ENCODE data around the gene SLF2.

SLF2 gene, protein sequence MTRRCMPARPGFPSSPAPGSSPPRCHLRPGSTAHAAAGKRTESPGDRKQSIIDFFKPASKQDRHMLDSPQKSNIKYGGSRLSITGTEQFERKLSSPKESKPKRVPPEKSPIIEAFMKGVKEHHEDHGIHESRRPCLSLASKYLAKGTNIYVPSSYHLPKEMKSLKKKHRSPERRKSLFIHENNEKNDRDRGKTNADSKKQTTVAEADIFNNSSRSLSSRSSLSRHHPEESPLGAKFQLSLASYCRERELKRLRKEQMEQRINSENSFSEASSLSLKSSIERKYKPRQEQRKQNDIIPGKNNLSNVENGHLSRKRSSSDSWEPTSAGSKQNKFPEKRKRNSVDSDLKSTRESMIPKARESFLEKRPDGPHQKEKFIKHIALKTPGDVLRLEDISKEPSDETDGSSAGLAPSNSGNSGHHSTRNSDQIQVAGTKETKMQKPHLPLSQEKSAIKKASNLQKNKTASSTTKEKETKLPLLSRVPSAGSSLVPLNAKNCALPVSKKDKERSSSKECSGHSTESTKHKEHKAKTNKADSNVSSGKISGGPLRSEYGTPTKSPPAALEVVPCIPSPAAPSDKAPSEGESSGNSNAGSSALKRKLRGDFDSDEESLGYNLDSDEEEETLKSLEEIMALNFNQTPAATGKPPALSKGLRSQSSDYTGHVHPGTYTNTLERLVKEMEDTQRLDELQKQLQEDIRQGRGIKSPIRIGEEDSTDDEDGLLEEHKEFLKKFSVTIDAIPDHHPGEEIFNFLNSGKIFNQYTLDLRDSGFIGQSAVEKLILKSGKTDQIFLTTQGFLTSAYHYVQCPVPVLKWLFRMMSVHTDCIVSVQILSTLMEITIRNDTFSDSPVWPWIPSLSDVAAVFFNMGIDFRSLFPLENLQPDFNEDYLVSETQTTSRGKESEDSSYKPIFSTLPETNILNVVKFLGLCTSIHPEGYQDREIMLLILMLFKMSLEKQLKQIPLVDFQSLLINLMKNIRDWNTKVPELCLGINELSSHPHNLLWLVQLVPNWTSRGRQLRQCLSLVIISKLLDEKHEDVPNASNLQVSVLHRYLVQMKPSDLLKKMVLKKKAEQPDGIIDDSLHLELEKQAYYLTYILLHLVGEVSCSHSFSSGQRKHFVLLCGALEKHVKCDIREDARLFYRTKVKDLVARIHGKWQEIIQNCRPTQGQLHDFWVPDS

DNA sequence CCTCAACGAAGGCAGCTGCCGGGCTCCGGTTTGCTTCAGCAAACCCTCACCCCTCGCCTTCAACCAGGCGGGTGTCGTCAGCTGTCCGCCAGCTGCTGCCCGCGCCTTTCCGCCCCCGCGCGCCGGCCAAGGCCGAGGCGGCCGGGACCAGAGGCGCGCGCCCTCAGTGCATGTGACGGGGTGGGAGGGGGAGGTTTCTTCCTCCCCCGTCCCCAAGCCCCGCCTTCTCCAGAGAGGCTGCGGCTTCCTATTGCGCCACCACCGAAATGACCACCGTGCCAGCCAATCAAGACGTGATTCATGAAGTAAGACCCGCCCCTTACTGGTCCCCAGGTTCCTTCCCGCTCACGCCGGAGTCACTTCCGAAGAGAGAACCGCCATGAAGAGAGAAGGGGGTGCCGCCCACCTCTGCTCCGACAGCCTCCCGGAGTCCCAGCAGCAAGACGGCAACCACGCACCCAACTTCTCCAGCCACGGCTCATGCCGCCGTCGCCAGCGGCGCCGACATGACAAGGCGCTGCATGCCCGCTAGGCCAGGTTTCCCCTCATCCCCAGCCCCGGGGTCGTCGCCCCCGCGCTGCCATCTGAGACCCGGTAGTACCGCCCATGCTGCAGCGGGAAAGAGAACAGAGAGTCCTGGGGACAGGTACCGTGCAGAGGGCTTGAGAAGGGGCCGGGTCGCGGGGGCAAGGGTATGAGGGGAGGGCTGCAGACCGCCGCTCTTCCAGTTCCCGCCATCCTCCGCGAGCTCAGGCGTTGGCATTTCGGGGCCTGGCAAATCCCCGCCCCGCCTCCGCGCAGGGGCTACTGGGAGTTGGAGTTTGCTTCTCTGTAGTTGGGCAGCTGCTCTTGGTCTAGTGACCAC is at the start of gene SLF2:
TSS of gene SLF2 (plus strand) at position 359 of the 865 bp plus-strand sequence. CDS start at position 507, 148 bp downstream.
- peak; percentile 86 for DNase-seq

DNA sequence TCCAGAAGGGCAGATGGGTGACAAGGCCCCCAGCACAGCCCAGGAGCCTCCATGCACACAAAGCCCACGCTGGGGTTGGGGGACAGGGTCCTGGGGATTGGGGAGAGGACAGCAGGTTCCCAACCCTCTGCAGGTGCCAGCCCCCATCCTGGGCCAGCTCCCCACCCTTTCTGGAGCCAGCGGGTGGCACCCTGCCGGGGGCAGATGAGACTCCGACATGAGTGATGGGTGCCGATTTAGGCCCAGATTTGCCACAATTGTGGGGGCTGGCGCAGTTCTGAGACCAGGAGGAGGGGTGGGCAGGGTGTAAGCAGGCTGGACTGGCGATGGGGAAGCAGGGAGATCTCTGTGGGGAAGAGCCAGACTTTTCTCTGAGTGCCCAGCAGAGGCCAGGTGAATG is 49.3 kb upstream of the SLF2 start:
- DNase-seq, result no peak

DNA sequence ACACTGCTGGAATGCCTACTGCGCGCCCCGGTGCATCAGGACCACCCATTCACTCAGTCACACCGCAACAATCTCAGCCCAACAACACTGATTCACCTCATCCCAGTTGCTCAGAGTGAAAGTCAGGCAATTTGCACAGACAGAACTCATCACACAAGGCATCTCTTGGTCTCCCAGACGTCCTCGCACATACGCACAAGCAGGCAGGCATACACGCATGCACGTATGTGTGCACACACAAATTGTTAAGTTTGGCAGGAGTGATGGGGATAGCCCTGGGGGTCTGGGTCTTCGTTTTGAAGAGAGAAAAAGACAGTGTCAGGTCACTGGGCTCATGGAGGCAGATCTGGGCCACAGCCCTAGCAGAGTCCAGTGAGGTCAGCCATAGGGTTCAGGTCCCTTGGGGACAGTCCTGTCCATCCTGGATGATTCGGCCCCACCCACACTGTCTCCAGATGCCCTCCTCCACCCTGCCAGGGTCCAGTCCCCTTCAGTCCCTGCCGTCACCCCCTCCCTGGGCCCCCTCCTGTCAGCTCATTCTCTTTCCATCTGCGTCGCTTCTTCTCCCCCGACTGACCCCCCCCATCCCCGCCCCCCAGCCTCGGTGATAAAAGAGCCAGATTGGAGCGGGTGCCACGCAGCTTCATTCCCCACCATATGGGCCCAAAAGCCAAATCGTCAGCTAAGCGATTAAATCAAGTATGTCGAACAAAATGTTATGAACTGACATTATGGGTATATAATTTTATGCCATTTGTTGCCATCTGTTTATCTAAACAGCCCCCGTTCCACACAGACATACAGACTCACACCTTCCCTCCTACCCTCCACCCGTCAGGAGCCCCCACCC is 48.5 kb upstream of the SLF2 start:
- no peak for DNase-seq

DNA sequence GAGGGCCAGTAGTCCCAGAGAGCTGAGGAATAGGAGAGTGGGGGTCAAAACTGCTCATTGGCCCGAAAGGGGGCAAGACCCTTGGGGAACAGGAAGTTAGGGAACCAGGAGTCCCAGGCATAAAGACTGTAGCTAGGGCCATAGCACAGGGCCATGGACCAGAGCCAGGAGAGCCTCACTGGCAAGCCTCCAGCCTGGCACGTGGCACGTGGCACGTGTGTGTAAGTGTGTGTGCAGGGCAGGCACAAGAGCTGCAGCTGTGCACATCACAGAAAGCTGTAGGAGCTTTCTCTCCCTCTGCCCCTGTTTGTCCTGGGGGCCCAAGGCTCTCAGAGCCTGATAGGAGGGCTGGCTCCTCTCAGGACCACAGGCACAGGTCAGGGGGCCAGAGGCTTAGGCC is 47.8 kb upstream of the SLF2 start:
- DNase-seq, result no peak

DNA sequence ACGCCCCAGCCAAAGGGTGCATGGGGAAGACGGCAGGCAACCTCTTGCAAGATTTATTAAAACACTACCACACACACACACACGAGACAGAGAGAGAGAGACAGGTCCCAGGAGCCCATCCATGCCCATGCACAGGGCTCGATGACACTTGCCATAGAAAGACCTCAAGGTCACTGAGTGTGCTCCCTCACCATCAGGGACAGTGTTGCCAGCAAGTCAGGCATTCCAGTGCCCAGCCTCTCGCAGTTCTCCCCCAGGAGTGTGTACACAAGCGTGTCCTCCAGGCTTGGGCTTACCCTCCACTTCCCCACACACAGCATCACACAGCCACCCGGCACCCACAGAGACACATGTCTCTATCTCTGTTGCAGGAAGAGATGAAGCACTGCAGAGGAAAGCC is 46.8 kb upstream of the SLF2 start:
- DNase-seq, result no peak

DNA sequence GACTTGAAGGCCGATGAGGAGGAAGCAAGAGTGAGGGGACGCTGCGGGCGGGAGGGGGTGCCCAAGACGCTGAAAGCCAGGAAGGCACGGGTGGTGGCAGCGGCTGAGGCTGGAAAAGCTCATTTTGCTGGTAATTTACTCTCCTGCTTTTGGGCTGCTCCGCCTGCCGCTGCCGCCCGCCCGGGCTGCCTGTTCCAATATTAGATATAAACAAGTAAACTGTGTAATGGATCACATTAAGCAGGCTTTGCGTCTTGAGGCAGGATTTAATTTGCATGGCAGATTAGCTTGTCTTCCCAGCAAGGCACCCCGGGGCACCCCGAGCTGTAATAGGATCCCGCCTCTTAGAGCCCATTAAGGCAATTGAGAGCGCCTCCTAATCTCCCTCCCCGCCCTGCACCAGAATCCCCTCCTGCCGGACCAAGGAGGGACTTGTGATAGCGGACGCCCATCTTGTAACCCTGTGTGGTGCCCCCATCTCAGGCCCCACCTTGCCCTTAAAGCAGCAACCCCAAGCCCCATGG is 46.1 kb upstream of the SLF2 start:
- DNase-seq, result no peak

DNA sequence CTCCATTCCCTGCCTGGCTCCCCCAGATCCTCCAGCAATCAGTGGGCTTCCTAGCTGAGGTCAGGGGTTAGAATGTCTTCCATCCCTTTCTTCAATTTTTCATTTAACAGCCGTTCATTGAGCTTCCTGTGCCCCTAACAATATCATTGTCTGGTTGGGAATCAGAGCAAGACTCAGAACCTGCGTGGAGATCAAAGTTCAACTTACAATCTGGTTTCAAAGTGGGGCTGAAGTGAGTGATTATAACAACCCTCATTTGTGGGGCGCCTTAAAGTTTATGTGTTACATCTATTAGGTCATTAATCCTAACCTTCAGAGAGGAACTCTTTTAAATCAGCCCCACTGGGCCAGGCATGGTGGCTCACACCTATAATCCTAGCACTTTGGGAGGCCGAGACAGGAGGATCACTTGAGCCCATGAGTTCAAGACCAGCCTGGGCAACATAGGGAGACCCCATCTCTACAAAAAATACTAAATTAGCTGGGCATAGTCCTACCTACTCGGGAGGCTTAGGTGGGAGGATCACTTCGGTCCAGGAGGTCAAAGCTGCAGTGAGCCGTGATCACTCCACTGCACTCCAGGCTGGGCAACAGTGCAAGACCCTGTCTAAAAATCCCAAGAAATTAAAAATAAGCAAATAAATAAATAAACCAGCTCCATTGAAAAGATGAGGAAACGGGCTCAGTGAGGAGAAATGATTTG is 45.4 kb upstream of the SLF2 start:
- DNase-seq, result no peak

DNA sequence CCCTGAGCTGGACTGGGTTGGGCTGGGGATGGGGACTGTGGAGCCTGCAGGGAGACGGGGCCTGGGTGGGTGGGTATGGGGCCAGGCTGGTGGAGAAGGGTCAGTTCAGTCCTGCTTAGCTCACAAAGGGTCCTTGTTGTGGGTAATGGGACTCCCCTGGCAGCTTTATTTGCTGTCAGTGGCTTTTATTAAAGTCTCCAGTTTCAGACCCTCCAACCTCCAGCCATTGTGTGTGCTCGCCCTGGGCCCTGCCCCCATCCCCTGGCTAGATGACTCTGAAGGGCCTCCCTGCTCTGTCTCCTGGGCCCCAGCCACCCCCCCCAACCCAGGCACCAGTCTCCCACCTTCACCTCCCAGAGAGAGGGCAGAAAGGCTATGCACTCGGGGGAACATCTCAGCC is 44.4 kb upstream of the SLF2 start:
- no peak for DNase-seq

DNA sequence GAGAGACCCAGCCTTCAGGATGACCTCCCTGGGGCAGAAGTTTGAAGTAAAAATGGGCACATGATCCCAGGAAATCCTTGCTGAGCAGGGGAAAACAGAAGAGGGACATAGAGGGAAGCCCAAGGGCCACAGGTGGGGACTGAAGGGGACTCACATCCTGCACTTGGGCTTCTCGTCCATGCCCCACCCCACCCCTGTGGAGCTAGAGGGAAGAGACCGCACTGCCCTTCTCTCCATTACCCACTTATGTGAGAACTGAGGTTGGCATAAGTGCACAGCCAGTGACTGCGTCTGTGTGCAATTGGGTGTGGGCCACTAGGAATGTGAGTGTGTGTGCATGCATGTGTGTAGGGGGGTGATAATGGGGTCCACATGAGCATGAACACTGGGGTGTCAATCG is 43.4 kb upstream of the SLF2 start:
- DNase-seq, result no peak

DNA sequence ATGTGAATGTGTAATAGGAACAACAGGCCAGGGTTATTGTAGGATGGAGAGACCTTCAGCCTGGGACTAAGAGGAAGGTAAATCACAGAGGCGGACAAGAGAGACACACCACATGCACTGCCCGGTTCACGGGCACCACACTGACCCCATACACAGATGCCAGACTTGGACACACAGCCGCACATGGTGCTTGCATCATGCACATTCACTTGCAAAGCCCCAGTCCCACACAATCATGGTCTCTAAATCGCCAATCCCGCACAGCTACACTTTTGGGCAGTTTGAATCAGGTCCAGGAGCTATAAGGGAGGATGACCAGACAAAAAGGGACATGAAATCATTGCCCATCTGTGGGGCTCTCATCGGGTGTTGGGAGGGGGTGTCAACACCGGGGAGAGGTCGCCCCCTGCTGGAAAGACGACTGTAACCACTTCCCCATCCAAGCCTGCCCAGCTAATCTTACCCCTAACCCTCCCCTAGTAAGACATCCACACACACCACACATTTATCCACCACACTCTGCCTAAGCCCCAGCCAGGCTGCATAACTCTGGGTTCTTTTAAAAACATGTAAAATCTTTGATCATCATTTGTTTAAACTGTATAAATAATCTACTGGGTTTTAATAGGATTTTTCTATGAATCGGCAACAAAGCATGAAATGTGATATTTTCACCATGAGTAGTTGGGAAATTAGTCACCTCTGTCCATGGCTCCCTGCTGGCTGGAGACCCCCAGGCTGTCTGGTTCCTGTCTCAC is 40.5 kb upstream of the SLF2 start:
- DNase-seq, result peak; percentile 24

DNA sequence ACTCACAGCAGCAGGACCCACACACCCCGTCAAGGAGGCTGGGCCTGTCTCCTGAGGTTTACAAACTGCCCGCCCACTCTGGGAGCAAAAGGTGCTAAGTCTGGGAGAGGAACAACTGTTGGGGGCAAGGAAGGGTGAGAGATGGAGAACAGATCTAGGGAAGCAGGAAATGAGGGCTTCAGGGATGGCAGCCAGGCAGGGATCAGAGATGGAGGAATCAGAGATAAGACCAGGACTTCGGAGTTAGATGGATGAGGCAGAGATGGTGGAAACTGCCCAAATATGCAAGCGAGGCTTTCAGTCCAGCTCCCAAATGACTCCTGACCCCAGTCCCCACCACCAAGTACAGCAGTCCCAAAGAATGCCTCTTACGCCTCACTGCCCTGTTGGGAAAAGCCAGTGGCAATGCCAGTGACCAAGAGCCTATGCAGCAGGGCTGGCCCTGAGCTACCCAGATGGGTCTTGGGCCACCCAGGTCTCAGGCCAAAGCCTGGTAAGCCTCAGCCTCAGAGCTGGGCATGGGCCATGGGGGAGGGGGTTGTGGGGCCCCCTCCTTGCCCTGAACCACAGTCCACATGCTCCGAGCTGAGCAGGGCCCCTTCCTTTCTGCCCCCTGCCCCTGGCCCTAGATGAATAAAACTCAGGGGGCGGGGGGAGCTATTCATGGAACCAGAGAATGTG is 39.5 kb upstream of the SLF2 start:
- DNase-seq, result no peak

DNA sequence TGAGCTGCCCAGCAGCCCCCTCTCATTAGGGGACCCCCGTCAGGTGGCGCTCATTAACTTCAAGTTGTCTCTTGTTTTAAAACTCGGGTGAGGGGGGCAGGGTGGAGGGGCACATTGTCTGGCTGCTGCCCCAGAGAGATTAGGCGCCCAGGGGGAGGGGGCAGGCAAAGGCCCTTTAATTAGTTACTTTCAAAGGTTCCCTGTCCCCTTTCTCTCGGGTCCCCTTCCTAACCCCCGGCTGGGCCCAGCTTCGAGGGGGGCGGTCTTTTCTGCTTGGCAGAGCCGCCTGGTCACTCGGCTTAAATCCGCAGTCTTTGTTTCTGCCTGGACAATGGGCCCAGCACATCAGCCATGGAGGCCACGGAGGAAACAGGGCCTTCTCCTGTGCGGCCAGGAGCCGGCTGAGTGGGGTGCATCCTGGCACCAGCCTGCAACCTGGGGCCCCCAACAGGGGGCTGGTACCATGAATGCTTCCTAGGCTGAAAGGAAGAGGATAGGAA is 38.9 kb upstream of the SLF2 start:
- no peak for DNase-seq

DNA sequence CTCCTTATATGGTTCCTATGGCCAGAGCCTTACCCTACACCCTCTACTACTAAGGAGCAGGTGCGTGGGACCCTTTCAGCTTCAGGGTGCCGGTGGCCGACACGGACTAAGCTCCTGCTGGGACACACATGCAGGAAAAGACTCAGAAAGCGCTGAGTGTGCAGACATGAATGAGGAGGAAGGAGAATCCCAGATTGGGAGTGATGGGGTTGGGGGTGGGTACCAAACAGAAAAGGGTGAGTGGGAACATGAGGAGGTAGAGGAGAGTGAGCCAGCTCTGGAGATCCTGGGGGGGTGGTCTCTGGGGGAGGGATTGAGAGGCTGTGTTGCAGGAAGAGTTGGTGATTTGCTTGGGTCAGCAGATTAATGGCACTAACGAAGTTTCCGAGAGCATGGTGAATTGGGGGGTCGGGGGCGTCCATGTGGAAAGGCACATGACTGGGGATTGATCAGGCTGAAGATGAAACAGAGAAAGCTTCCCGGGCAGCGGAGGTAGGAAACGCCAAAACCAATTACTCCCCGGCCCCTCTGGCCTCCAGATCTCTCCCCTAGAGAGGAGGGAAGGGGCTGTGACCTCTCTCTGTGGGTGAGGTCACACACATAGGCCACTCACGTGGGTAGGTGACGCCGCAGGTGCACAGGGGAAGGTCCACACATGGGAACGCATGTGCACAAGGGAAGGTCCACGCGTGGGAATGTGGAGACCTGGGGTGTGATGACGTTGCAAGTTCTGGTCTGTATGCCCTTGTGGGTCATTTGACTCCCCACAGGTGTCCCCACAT is 37.9 kb upstream of the SLF2 start:
- DNase-seq, result no peak

DNA sequence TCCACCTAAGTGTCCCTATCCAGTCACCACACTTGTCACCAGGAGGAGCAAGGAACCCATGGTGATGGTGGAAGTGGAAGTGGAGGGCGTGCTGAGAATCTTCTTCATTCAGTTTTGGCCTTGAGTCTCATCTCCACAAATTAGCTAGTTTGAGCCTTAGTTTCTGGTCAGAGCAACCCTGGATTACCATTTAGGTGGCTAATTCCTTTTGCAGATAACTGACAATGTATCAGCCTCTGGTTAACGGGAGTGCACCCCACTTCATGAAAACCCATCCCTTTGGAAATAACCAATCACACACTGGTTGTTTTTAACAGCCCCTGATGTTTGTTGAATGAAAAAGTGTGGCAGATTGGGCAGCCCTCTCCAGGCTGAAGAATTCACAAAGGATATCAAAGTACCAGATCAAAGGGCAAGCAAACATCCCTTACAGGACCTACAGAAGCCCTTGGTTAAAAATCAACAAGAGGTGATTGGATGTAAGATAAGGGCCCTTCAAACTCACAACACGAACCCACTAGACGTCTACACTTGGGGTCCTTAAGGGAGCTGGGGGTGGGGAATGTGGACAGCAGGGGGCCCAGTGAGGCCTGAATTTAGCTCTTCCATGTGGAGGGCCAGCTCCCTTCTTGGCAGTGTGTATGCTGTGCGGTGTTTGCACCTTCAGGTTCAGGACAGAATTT is 37.1 kb upstream of the SLF2 start:
- DNase-seq, result no peak

DNA sequence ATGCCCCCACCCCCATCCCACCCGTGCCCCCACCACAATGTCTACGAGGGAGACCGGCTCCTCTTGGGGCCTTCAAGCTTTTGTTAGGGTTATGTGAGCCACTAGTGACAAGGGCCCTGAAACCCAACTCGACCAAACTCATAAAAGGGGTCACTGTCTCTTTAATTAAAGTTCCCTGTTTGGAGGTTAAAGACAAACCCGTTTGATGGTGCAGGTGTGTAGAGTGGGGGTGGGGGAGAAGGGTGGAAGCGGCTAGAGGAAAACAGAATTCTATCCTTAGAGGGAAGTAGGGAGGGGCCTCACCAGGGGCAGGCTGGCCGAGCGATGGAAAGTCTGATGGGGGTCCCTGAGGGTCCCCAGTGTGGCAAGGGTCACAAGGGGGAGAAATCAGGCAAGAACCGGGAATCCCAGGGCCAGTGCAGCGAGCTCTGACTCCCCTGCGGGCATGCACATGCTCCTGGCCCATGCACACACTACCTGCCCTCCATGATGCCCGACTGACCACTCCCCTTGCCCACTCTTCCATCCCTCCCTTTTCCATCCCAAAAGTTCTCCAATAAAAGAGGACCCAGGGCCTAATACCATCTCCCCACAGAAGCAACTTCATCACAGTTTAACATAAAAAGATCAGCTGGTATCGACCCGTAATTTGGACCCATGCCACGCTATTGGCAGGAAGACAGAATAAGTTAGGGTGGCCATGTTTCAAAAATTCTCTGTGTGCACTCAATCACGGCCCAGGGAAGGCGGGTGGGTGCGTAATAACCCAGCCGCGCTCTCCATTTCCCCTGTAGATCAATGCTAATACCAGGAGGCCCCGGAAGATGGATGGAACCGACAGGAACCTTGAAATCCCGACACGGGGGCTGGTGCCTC is 35.9 kb upstream of the SLF2 start:
- no peak for DNase-seq

DNA sequence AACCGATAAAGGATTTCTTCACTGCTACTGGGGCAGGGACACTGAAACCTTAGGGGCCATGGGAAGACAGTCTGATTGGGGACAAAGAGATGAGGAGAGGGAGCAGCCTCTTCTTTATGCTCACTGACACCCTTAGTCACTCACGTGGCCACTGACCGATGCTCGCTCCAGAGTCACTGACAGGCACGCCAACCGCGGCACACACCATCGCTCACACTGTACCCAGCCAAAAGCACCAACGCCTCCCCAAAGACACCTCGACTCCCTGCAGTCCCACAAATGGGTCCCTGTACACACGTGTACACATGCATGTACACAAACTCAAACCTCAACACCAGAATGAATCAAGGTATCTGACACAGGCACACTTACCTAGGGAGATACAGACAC is 35.3 kb upstream of the SLF2 start:
- no peak for DNase-seq

All from activated T-cell treated with anti-CD3 and anti-CD28 coated beads for 4 hours (primary cell).